ENCODE data around the gene HIC2.
"Not testable (repeated sequence)": the region's sequence is repeated elsewhere in the genome, so short reads cannot be mapped to it uniquely, and the experiment has no call there.

DNA sequence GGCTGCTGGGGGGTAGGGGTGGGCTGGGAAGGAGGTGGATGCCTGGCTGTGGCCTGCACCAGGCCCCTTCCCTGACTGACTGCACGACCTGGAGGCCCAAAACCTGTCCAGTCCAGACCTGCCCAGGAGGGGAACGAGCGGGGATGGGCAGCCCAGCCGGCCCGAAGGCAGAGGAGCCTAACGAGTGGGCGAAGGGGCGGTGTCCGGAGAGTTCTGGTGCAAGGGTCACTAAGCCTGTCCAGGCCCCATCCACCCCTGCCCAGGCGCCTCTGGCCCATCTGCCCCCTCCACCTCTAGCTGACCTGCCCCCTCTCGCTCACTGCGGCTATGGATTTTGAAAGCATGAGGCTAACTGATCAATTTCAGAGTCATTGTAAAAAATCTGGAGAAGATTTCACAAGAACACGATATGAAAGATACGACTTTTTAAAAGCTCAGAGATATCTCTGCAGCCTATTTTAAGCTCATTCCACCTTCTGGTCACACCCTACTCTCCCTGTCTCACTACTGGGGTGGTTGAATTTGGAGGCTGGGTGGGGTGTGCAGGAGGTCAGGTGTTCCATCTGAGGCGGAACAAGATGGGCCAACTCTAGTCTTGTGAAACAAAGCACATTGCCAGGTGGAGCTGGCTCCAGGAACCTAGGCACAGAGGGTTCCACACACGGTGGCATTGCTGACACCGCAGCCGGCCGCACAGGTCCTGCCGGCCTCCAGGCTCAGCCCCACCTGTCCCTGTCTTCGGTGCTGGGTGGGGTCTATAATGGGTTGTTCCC, 15.8 kb upstream of the HIC2 start:
- TF ChIP-seq, protein P1, sequence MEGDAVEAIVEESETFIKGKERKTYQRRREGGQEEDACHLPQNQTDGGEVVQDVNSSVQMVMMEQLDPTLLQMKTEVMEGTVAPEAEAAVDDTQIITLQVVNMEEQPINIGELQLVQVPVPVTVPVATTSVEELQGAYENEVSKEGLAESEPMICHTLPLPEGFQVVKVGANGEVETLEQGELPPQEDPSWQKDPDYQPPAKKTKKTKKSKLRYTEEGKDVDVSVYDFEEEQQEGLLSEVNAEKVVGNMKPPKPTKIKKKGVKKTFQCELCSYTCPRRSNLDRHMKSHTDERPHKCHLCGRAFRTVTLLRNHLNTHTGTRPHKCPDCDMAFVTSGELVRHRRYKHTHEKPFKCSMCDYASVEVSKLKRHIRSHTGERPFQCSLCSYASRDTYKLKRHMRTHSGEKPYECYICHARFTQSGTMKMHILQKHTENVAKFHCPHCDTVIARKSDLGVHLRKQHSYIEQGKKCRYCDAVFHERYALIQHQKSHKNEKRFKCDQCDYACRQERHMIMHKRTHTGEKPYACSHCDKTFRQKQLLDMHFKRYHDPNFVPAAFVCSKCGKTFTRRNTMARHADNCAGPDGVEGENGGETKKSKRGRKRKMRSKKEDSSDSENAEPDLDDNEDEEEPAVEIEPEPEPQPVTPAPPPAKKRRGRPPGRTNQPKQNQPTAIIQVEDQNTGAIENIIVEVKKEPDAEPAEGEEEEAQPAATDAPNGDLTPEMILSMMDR (IDR thresholded peaks at IDR 0.05; ENCODE audit: low read depth, low read length): not testable (repeated sequence)
- TF ChIP-seq, protein P2, sequence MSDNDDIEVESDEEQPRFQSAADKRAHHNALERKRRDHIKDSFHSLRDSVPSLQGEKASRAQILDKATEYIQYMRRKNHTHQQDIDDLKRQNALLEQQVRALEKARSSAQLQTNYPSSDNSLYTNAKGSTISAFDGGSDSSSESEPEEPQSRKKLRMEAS (IDR thresholded peaks at IDR 0.05; ENCODE audit: low read depth, low read length): not testable (repeated sequence)

All from NB4 (cell line).